HepG2 (cell line): ENCODE data around the gene TRIM69. TPM values are rescaled to one million over a fixed set of nuclear protein-coding genes. Genes with fewer than 3 reads are reported as not detected.

Source experiments
- FOXO1 ChIP-seq: sonication (generic); formaldehyde crosslinking; IDR thresholded peaks from 2 replicates; pipeline ENCODE4 v1.4.0; 2020; ENCODE audit warnings: missing genetic modification reagents
- MTA3 ChIP-seq: sonication (generic); formaldehyde crosslinking; IDR thresholded peaks from 2 replicates; pipeline ENCODE4 v1.4.0; 2020; ENCODE audit warnings: missing genetic modification reagents
- SOX5 ChIP-seq: IDR thresholded peaks from 2 replicates; pipeline ENCODE4 v1.6.1; 2016; ENCODE audit warnings: borderline replicate concordance
- ZBTB40 ChIP-seq, 2 experiments: fragments of 450-650 bp in 1 of 2; sonication (generic) in 1 of 2; formaldehyde crosslinking in 1 of 2; IDR thresholded peaks; 2 replicates each; pipeline versions ENCODE4 v1.6.1 to v1.8.0; 2016 to 2022; ENCODE audit warnings: antibody characterized with exemption in 1 of 2, mild to moderate bottlenecking in 1 of 2, missing genetic modification reagents in 1 of 2
- ZFP36L2 ChIP-seq: sonication (generic); formaldehyde crosslinking; IDR thresholded peaks from 2 replicates; pipeline ENCODE4 v1.4.0; 2020; ENCODE audit warnings: missing genetic modification reagents
- ZNF382 ChIP-seq: sonication (generic); formaldehyde crosslinking; IDR thresholded peaks from 2 replicates; pipeline ENCODE4 v1.5.0; 2020; ENCODE audit warnings: missing genetic modification reagents, mild to moderate bottlenecking, borderline replicate concordance
- ZNF501 ChIP-seq: sonication (generic); formaldehyde crosslinking; IDR thresholded peaks from 2 replicates; pipeline ENCODE4 v1.5.1; 2020; ENCODE audit warnings: mild to moderate bottlenecking, moderate library complexity, missing genetic modification reagents
- ZNF841 ChIP-seq: sonication (generic); formaldehyde crosslinking; IDR thresholded peaks from 2 replicates; pipeline ENCODE4 v1.8.1; 2023; ENCODE audit warnings: missing genetic modification reagents, borderline replicate concordance
- polyA plus RNA-seq, 8 experiments: library from polyadenylated mRNA; depleted of rRNA in 3 of 8; stranded (reverse) in 7 of 8; unstranded in 1 of 8; fragments of >200 nt; fragmentation: Illumina TruSeq in 4 of 8; extraction: Trizol in 4 of 8; gene quantifications; 2 replicates each; pipeline versions ENCODE4 v1.2.1 to v1.2.3, GENCODE V29; 2011 to 2016; ENCODE audit warnings: low read depth in 4 of 8, missing spikeins in 1 of 8, mixed read lengths in 1 of 8; ENCODE audit not compliant: insufficient read depth in 1 of 8
- total RNA-seq, 5 experiments: library from RNA; depleted of rRNA; stranded (reverse); fragments of >200 nt; fragmentation: Illumina TruSeq; extraction: Trizol; gene quantifications; 2 replicates each; pipeline ENCODE4 v1.2.3, GENCODE V29; 2016; ENCODE audit warnings: low read depth in 1 of 5
- TF ChIP-seq, protein P1 (sequence below): sonication (generic); formaldehyde crosslinking; IDR thresholded peaks from 2 replicates; pipeline ENCODE4 v1.5.0; 2020; ENCODE audit warnings: missing genetic modification reagents
- TF ChIP-seq, protein P2 (sequence below): sonication (generic); formaldehyde crosslinking; IDR thresholded peaks from 2 replicates; pipeline ENCODE4 v1.5.1; 2020; ENCODE audit warnings: mild to moderate bottlenecking, missing genetic modification reagents, borderline replicate concordance

Gene TRIM69
- total and polyA plus RNA-seq, 2 of the 13 experiments (the other 11 are each of a cell fraction or from before 2014, with no cell fraction given): 2.6 to 3.2 TPM

GRCh38 chr15:44728576-44729407, 7.5 kb upstream of the TRIM69 start (continued):
- TF ChIP-seq, protein P1, sequence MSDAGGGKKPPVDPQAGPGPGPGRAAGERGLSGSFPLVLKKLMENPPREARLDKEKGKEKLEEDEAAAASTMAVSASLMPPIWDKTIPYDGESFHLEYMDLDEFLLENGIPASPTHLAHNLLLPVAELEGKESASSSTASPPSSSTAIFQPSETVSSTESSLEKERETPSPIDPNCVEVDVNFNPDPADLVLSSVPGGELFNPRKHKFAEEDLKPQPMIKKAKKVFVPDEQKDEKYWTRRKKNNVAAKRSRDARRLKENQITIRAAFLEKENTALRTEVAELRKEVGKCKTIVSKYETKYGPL (CRISPR knock-in tag): no peak
- TF ChIP-seq SOX5 (CRISPR knock-in tag) (peak; percentile 53; the same call in 1 of the 2 replicates), ZNF501 (CRISPR knock-in tag) (peak; percentile 59; the same call in 1 of the 2 replicates), FOXO1 (CRISPR knock-in tag) (no peak; the same call in 1 of the 2 replicates), ZFP36L2 (0 out of 2 replicates have a peak, but pooled peaks have one; percentile 42), ZNF841 (no peak), ZBTB40 (IDR thresholded peaks at IDR 0.05) (no peak), ZBTB40 (CRISPR knock-in tag; IDR thresholded peaks at IDR 0.05) (0 out of 2 replicates have a peak, but pooled peaks have one; percentile 24), ZNF382 (no peak), MTA3 (CRISPR knock-in tag) (no peak)
- TF ChIP-seq, protein P2, sequence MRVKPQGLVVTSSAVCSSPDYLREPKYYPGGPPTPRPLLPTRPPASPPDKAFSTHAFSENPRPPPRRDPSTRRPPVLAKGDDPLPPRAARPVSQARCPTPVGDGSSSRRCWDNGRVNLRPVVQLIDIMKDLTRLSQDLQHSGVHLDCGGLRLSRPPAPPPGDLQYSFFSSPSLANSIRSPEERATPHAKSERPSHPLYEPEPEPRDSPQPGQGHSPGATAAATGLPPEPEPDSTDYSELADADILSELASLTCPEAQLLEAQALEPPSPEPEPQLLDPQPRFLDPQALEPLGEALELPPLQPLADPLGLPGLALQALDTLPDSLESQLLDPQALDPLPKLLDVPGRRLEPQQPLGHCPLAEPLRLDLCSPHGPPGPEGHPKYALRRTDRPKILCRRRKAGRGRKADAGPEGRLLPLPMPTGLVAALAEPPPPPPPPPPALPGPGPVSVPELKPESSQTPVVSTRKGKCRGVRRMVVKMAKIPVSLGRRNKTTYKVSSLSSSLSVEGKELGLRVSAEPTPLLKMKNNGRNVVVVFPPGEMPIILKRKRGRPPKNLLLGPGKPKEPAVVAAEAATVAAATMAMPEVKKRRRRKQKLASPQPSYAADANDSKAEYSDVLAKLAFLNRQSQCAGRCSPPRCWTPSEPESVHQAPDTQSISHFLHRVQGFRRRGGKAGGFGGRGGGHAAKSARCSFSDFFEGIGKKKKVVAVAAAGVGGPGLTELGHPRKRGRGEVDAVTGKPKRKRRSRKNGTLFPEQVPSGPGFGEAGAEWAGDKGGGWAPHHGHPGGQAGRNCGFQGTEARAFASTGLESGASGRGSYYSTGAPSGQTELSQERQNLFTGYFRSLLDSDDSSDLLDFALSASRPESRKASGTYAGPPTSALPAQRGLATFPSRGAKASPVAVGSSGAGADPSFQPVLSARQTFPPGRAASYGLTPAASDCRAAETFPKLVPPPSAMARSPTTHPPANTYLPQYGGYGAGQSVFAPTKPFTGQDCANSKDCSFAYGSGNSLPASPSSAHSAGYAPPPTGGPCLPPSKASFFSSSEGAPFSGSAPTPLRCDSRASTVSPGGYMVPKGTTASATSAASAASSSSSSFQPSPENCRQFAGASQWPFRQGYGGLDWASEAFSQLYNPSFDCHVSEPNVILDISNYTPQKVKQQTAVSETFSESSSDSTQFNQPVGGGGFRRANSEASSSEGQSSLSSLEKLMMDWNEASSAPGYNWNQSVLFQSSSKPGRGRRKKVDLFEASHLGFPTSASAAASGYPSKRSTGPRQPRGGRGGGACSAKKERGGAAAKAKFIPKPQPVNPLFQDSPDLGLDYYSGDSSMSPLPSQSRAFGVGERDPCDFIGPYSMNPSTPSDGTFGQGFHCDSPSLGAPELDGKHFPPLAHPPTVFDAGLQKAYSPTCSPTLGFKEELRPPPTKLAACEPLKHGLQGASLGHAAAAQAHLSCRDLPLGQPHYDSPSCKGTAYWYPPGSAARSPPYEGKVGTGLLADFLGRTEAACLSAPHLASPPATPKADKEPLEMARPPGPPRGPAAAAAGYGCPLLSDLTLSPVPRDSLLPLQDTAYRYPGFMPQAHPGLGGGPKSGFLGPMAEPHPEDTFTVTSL: peak; percentile 56; the same call in 1 of the 2 replicates
